Duodenal mucosa (tissue), 2 donors: ENCODE data around the gene ITPK1.

ENCODE experiments used
- H3K27ac ChIP-seq: one replicate; pipeline ENCODE4 v1.7.0; 2013; ENCODE audit warnings: low read depth, low read length
- H3K27me3 ChIP-seq, 2 donors: one replicate each; pipeline ENCODE4 v1.7.0; 2013; ENCODE audit warnings: low read length in 2 of 2, control low read depth in 1 of 2; ENCODE audit not compliant: insufficient read depth in 2 of 2, control insufficient read depth in 1 of 2
- H3K36me3 ChIP-seq, 2 donors: one replicate each; pipeline ENCODE4 v1.7.0; 2013; ENCODE audit warnings: low read length in 2 of 2, control low read depth in 1 of 2; ENCODE audit not compliant: insufficient read depth in 2 of 2, control insufficient read depth in 1 of 2
- H3K4me1 ChIP-seq, 2 donors: one replicate each; pipeline ENCODE4 v1.7.0; 2013; ENCODE audit warnings: low read length in 2 of 2, control low read depth in 1 of 2; ENCODE audit not compliant: insufficient read depth in 2 of 2, control insufficient read depth in 1 of 2
- H3K4me3 ChIP-seq, 2 donors: one replicate each; pipeline ENCODE4 v1.7.0; 2013; ENCODE audit warnings: low read length in 2 of 2, low read depth in 1 of 2
- H3K9ac ChIP-seq, 2 donors: one replicate each; pipeline ENCODE4 v1.7.0; 2013; ENCODE audit warnings: low read length in 2 of 2, low read depth in 1 of 2
- H3K9me3 ChIP-seq, 2 donors: one replicate each; pipeline ENCODE4 v1.7.0; 2013; ENCODE audit warnings: low read length in 2 of 2, control low read depth in 1 of 2; ENCODE audit not compliant: control insufficient read depth in 1 of 2

The ITPK1 gene

DNA sequence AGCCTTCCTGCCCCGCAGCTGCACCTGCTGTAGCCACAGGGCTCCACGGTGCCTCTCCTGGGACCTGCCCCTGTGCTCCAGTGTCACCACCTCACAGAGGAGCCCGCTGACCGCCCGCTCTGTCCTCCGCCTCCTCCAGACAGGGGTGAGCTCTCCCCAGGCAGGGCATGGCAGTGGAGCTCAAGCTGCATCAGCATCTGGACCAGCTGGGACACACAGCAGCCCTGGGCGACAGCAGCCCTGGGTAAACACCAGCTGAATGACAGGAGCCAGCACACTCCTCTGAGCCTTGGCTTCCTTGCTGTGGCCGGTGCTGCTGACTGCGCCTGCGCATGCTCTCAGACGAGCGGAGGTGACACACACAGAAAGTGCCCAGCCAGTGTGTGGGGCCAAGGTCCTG, 170.7 kb downstream of the ITPK1 start:
- H3K9me3 ChIP-seq, result no peaks in the 10 kb centered on the region
- H3K27ac ChIP-seq, result no peak overlapping the region
- no peaks in the 10 kb centered on the region for H3K27me3 ChIP-seq
- no peak overlapping the region for H3K4me3 ChIP-seq
- H3K9ac ChIP-seq, result no peak overlapping the region
- peaks cover 12 to 13% of the 10 kb centered on the region in 2 donors for H3K4me1 ChIP-seq
- H3K36me3 ChIP-seq, result peaks cover 29 to 86% of the 10 kb centered on the region in 2 donors

DNA sequence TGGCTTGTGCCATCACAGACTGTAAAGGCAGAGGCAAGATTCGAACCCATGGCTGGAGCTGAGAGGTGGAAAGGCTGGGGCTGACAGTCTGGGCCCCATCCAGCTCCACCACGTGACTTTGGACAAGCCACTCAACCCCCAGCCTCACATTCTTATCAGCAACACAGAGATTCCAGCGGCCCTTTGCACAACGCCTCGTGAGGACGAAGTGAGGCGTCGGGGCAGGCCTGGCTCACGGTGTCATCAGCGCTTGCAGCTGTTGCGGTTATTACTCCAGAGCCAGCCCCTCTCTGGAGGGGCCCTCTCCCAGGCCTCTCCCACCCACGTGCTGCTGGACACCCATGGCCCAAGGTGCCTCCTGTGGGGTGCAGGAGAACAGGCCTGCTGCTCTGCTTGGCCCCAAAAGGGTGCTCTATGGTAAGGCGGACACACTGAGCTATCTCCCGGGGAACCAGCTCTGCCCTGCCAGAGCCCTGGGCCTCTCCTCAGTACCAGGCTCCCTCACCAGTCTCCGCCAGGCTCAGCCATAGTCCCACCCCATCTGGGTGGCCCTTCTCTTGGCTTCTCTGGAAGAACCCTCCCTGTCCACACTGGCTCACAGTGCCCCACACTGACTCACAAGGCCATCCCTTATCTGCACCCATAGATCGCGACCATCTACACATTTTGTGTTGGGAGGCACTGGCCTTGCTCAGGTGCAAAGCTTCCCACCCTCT, 171.7 kb downstream of the ITPK1 start:
- H3K36me3 ChIP-seq, result peaks cover 24 to 86% of the 10 kb centered on the region in 2 donors
- no peak overlapping the region for H3K9ac ChIP-seq
- H3K27me3 ChIP-seq, result no peaks in the 10 kb centered on the region
- no peak overlapping the region for H3K4me3 ChIP-seq
- no peaks in the 10 kb centered on the region for H3K9me3 ChIP-seq
- H3K4me1 ChIP-seq, result peaks cover 12 to 13% of the 10 kb centered on the region in 2 donors
- H3K27ac ChIP-seq, result no peak overlapping the region

DNA sequence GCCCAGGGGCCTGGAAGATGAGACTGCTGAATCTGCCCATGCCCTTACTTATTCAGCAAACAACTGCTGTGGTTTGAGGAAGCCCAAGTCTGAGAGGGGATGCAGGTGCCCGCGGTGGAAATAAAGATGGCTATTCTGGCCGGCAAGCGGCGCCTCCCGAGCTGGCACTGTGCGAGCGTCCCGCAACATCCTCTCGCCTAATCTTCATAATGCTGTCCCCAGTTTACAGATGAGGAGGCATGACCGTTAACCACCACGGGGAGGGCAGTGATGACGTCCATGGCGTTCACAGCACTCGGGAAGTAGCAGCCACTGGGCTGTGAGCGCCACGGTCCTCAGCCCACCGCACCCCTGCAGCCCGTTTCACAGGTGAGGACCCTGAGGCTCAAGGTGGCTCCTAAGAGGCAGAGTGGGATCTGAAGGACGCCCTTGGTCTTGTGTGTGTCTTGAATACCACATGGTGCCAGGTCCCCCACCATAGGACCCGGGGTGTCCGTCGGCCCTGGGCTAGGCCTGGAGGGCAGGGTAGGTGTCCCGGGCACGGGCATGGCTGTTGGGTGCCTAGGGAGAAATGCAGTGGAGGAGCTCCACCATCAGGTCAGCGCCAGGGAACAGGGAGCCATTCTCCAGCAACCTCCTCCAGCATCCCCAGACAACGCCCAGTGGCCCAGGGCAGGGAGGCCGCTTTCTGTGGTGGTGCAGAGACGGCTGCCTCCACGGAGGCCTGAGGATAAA, 172.6 kb downstream of the ITPK1 start:
- Histone ChIP-seq H3K9ac (no peak overlapping the region), H3K27ac (no peak overlapping the region), H3K4me1 (peaks cover 12 to 13% of the 10 kb centered on the region in 2 donors), H3K4me3 (no peak overlapping the region), H3K27me3 (no peaks in the 10 kb centered on the region), H3K9me3 (no peaks in the 10 kb centered on the region), H3K36me3 (peaks cover 24 to 86% of the 10 kb centered on the region in 2 donors)

DNA sequence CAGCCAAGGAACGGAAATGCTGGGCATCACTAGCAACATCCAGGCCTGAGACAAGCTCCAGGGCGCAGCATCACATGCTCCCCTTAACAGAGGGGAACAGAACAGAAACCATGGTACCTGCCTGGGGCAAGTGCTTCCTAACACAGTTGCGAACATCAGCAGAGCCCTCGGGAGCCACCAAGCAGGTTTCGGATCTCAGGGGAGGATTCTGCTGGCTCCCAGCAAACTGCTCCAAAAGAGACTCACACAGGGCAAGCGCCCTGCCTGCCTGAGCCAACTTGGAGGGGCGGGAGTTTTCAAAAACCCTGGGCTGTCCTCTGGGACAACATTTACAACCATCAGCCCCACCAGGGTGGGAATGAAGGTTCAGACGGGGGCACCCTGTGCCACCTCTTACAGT, 173.1 kb downstream of the ITPK1 start:
- H3K4me1 ChIP-seq, result peaks cover 12 to 13% of the 10 kb centered on the region in 2 donors
- H3K36me3 ChIP-seq, result peaks cover 24 to 81% of the 10 kb centered on the region in 2 donors
- no peak overlapping the region for H3K9ac ChIP-seq
- no peaks in the 10 kb centered on the region for H3K27me3 ChIP-seq
- no peak overlapping the region for H3K4me3 ChIP-seq
- no peaks in the 10 kb centered on the region for H3K9me3 ChIP-seq
- H3K27ac ChIP-seq, result no peak overlapping the region

DNA sequence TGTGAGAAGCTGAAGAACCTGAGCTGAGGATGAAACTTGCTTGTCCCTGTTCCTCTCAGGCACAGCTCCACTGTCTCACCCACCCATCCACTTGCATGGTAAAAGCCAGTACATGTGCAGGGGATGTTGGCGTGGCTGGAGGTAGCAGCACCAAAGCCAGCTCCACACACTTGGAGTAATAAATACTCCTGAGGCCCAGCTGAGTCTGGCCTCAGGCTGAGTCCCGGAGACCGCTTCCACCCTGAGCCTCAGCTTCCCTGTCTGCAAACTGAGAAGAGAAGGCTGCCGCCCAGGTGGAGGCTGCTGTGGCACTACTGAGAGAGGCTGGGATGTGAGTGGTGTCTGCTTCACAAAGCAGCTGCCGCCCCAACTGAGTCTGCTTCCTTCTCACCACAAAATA, 173.6 kb downstream of the ITPK1 start:
- no peak overlapping the region for H3K27ac ChIP-seq
- peaks cover 12 to 13% of the 10 kb centered on the region in 2 donors for H3K4me1 ChIP-seq
- H3K27me3 ChIP-seq, result no peaks in the 10 kb centered on the region
- H3K9me3 ChIP-seq, result no peaks in the 10 kb centered on the region
- H3K9ac ChIP-seq, result no peak overlapping the region
- H3K4me3 ChIP-seq, result no peak overlapping the region
- peaks cover 24 to 80% of the 10 kb centered on the region in 2 donors for H3K36me3 ChIP-seq

DNA sequence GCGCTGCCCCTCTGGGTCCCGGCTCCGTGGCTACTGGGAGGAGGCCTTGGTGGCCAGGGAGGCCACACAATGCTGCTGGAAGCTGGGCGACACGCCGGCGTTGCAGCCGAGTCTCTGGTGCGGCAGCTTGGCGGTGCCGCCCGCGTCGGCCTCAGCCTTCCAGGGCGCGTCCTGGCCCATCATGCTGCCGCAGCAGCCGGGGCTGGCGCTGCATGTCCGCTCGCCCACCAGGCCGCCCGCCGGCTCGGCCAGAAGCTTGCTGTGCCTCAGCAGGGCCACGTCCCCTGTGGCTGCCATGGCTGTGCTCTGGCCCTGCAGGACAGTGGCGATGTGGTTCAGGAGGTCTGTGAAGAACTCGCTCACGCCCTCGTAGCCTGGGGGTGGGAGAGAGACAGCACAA, 174.2 kb downstream of the ITPK1 start:
- Histone ChIP-seq H3K4me3 (no peak overlapping the region), H3K27ac (no peak overlapping the region), H3K4me1 (peaks cover 10% of the 10 kb centered on the region in 2 donors), H3K9me3 (no peaks in the 10 kb centered on the region), H3K36me3 (peaks cover 24 to 82% of the 10 kb centered on the region in 2 donors), H3K27me3 (no peaks in the 10 kb centered on the region), H3K9ac (no peak overlapping the region)

DNA sequence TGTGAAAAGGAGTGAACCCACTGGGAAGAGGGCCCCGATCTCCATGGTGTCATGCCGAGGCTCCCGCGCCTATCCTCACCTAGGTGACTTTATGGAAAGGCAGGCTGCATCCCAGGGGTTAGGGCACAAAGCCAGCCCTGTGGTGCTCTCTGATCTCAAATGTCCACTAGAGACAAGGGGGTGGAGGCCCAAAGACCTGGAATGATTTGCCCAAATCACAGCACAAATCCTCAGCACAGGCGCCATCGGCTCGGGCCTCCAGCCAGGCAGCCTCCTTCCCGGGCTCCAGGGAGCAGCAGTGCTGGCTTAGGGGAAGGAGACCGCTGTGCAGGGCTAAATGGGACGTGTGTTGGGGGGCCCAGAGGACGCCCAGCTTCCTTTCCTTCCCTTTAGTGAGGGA, 175.2 kb downstream of the ITPK1 start:
- Histone ChIP-seq H3K9ac (no peak overlapping the region), H3K4me1 (no peaks in the 10 kb centered on the region), H3K4me3 (no peak overlapping the region), H3K27ac (no peak overlapping the region), H3K27me3 (no peaks in the 10 kb centered on the region), H3K36me3 (peaks cover 22 to 82% of the 10 kb centered on the region in 2 donors), H3K9me3 (no peaks in the 10 kb centered on the region)

DNA sequence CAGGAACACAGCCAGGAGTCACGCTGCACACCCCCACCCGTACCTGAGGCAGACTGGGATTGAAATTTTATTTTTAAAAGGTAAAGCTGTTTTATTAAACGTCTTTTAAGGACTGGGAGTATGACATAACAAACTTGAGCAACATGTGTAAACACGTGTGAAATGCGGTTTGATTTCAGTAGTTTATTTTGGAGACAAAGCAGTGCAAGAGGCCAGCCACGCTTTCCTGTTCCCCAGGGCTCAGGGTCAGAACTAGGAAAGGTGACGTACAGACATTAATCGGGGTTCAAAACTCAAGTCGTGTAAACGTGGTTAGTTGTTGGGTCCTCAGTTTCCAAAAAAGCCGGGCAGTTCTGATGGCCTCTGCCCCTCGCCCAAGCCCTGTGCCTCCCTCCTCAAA, 176.0 kb downstream of the ITPK1 start:
- H3K4me3 ChIP-seq, result no peak overlapping the region
- no peaks in the 10 kb centered on the region for H3K9me3 ChIP-seq
- H3K27me3 ChIP-seq, result no peaks in the 10 kb centered on the region
- H3K4me1 ChIP-seq, result no peaks in the 10 kb centered on the region
- no peak overlapping the region for H3K27ac ChIP-seq
- H3K9ac ChIP-seq, result no peak overlapping the region
- peaks cover 19 to 75% of the 10 kb centered on the region in 2 donors for H3K36me3 ChIP-seq

DNA sequence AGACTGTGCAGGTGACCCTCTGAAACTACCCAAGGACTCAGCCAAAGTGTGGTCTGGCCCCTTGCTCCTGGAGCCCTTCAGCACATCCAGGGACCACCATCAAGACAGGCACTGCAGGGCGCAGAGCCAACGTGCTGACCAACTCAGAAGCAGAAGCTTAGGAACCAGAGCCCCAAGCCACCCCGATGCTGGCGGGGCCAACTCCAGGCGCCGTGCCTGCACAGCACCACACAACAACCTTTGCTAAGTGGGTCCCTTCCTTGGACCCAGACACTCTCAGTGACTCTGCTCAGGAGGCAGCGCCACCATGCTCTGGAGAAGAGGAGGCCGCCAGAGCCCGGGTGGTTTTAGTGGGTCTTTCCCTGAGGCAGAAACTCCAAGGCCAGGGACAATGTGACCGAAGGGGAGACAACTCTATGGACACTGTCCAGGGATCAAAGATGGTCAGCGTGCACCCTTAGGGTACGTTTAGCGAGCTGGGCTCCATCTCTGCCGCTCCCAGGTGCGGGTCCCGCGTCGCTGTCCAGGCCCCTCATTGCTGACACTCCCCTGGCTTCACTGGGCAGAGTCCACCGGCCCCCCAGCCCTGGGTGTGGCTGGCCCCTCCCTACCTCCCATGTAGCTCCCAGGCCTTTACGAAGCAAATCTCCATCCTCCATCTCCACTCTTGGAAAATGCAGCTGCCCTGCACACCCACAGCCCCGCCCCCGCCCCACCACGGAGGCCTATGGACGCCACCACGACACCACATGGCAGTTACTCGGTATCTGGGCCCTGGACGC, 176.6 kb downstream of the ITPK1 start:
- H3K9ac ChIP-seq, result no peak overlapping the region
- H3K4me3 ChIP-seq, result no peak overlapping the region
- no peak overlapping the region for H3K27ac ChIP-seq
- H3K4me1 ChIP-seq, result no peaks in the 10 kb centered on the region
- no peaks in the 10 kb centered on the region for H3K9me3 ChIP-seq
- peaks cover 19 to 69% of the 10 kb centered on the region in 2 donors for H3K36me3 ChIP-seq
- H3K27me3 ChIP-seq, result no peaks in the 10 kb centered on the region
